Epithelial cell of proximal tubule (primary cell): ENCODE data around the gene C17orf58. TPM values are rescaled to one million over a fixed set of nuclear protein-coding genes. Genes with fewer than 3 reads are reported as not detected.

Experiments
- DNase-seq: peaks from one replicate; pipeline ENCODE4 v3.0.0-alpha.2; 2011; ENCODE audit warnings: low read depth
- H3K4me3 ChIP-seq: 2 replicates; pipeline ENCODE4 v1.5.1; 2011; ENCODE audit warnings: low read depth, mild to moderate bottlenecking, low read length
- total RNA-seq: library from RNA; depleted of rRNA; stranded (reverse); fragments of >200 nt; gene quantifications from 2 replicates; pipeline ENCODE4 v1.2.3, GENCODE V29; 2015
- TF ChIP-seq, protein P1 (sequence below): conservative IDR thresholded peaks from 2 replicates; pipeline ENCODE4 v1.5.1; 2012; ENCODE audit warnings: low read depth, mild to moderate bottlenecking, low read length

Gene C17orf58
- total RNA-seq, 1 donor from 2014 or later, result 14.5 TPM

DNA sequence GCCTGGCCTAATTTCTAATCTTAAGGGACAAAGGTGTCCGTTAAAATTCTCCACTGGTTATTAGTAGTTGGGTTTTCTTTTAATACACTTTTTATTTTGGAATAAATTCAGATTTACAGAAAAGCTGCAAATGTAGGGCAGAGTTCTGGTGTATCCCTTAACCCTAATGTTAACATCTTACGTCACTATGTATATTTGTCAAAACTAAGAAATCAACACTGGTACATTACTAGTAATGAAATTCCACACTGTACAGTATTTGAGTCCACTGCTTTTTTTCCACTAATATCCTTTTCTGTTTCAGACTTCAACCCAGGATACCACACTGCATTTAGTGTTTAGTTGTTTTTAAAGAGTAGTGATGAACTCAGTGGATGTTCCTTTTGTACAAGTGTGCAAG, 20.6 kb upstream of the C17orf58 start:
- TF ChIP-seq, protein P1, sequence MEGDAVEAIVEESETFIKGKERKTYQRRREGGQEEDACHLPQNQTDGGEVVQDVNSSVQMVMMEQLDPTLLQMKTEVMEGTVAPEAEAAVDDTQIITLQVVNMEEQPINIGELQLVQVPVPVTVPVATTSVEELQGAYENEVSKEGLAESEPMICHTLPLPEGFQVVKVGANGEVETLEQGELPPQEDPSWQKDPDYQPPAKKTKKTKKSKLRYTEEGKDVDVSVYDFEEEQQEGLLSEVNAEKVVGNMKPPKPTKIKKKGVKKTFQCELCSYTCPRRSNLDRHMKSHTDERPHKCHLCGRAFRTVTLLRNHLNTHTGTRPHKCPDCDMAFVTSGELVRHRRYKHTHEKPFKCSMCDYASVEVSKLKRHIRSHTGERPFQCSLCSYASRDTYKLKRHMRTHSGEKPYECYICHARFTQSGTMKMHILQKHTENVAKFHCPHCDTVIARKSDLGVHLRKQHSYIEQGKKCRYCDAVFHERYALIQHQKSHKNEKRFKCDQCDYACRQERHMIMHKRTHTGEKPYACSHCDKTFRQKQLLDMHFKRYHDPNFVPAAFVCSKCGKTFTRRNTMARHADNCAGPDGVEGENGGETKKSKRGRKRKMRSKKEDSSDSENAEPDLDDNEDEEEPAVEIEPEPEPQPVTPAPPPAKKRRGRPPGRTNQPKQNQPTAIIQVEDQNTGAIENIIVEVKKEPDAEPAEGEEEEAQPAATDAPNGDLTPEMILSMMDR, result no peak
- DNase-seq, result no peak
- H3K4me3 ChIP-seq, result no peak overlapping the region

DNA sequence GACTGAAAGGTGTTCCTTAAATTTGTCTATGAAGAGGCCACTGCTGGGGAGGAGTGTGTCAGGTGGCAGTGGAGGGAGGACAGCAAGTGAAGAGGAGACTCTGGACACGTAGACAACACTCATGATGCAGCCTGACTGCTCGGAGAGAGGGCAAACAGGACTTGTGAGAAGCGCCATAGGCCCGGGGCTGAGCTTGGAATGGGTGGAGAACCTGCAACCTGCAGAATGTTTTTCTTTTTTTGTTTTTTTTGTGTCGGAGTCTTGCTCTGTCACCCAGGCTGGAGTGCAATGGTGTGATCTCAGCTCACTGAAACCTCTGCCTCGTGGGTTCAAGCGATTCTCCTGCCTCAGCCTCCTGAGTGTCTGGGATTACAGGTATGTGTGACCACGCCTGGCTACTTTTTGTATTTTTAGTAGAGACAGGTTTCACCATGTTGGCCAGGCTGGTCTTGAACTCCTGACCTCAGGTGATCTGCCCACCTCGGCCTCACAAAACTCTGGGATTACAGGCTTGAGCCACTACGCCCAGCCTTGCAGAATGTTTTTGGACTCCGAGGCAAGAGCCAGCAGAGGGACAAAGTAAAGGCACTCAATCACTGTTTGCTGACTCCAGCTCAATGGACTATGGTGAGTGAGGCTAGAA, 18.9 kb upstream of the C17orf58 start:
- no peak overlapping the region for H3K4me3 ChIP-seq
- TF ChIP-seq, protein P1, result no peak
- no peak for DNase-seq

DNA sequence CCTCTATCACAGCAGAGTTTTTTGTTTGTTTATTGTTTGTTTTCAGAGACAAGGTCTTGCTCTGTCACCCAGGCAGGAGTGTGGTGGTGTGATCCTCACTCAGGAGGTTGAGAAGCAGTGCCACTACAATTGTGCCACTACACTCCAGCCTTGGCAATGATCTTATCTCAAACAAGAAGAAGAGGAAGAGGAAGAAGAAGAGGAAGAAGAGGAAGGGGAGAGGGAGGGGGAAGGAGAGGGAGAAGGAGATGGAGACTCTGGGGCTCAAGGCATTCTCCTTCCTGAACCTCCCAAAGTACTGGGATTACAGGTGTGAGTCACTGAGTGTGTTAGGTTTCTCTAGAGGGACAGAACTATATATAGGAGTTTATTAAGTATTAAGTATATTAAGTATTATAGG, 17.1 kb upstream of the C17orf58 start:
- DNase-seq, result no peak
- TF ChIP-seq, protein P1, result no peak
- H3K4me3 ChIP-seq, result no peak overlapping the region

DNA sequence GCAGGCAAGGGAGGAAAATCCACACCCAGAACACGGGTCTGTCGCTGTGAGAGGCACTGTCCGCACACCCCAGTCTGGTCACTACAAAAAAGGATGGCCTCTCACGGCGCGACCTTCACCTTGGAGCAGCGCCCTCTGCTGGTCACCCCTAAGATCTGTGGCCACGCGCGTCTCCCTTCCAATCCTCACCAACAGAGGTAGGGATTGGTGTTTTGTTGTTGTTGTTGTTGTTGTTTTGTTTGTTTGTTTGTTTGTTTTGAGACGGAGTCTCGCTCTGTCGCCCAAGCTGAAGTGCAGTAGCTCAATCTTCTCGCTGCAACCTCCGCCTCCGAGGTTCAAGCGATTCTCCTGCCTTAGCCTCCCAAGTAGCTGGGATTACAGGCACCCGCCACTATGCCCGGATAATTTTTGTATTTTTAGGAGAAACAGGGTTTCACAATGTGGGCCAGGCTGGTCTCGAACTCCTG, 15.0 kb upstream of the C17orf58 start:
- H3K4me3 ChIP-seq, result no peak overlapping the region
- no peak for DNase-seq
- TF ChIP-seq, protein P1, result peak; percentile 75

DNA sequence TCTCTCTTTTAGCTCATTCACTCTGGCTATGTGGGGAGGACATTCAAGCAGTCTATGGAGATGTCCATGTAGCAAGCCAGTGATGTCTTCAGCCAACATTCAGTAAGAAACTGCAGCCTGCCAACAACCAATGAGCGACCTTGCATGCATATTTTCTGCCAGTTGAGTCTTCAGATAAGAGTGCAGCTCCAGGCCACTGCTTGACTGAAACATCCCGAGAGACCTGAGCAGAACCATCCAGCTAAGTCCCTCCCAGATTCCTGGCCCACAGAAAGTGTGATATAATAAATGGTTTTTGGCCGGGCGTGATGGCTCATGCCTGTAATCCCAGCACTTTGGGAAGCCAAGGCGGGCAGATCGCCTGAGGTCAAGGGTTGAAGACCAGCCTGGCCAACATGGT, 10.5 kb upstream of the C17orf58 start:
- DNase-seq, result no peak
- no peak overlapping the region for H3K4me3 ChIP-seq
- TF ChIP-seq, protein P1, result no peak

DNA sequence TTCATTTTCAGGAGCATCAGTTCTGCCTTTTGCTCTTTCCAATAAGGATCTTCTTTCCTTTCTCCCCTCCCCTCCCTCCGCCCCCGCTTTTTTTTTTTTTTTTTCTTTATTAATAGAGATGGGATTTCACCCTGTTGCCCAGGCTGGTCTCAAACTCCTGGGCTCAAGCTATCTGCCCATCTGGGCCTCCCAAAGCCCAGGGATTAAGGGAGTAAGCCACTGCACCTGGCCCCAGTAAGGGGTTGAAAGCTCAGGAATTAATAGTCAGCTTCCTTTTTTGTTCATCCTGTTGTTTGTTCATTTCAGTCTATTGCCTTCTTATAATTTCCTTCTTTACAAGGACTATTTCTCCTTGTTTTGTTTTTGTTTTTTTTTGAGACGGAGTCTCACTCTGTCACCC, 7.9 kb upstream of the C17orf58 start:
- no peak for DNase-seq
- no peak overlapping the region for H3K4me3 ChIP-seq
- TF ChIP-seq, protein P1, result no peak

DNA sequence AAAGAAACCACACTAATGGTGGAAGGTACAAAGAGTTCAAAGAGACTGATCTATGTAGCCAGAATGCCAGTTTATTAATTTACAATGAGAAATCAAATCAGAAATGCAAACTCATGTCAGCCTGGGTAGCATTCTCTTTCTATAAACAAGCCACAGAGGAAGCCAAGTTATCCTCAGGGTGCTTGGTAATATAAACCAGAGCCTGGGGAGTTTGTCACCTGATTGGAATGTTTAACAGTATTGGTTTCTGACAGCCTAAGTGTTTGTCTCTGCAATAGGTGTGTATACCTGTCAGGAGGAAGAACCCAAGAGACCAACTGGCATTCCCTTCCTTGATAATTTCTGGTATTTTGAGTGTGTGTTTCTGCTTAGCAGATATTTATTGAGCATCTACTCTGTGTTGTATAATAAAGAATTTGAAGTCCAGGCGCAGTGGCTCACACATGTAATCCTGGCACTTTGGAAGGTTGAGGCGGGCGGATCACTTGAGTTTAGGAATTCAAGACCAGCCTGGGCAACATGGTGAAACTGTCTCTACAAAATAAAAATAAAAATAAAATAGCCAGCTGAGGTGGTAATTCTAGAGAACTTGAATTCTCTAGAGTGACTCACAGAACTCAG, 3.1 kb upstream of the C17orf58 start:
- no peak for DNase-seq
- H3K4me3 ChIP-seq, result no peak overlapping the region
- TF ChIP-seq, protein P1, result no peak
